SK-N-SH treated with all-trans-retinoic acid at 6 μM for 48 hours (cell line): ENCODE measurements around the gene GALNT6.
"Not testable (repeated sequence)": the region's sequence is repeated elsewhere in the genome, so short reads cannot be mapped to it uniquely, and the experiment has no call there.

Source experiments
- ATAC-seq: fragments of 200-7000 bp; cut with Tn5 transposase; 3 replicates; pipeline ENCODE4 v1.9.1; 2020; ENCODE audit warnings: mild to moderate bottlenecking, moderate library complexity
- ARNTL ChIP-seq: fragments of 450-650 bp; formaldehyde crosslinking; IDR thresholded peaks from 2 replicates; pipeline ENCODE4 v1.5.0; 2020; ENCODE audit warnings: low read depth, mild to moderate bottlenecking, moderate library complexity, borderline replicate concordance
- BACH2 ChIP-seq: fragments of 250-450 bp; sonication (Bioruptor Pico); IDR thresholded peaks from 2 replicates; pipeline ENCODE4 v1.9.0; 2021; ENCODE audit warnings: mild to moderate bottlenecking, borderline replicate concordance
- CSDC2 ChIP-seq: fragments of 250-450 bp; sonication (Bioruptor Pico); IDR thresholded peaks from 2 replicates; pipeline ENCODE4 v1.5.0; 2020; ENCODE audit warnings: mild to moderate bottlenecking, moderate library complexity
- ESRRG ChIP-seq: fragments of 250-450 bp; sonication (Bioruptor Pico); IDR thresholded peaks from 2 replicates; pipeline ENCODE4 v1.6.1; 2021; ENCODE audit warnings: mild to moderate bottlenecking
- ISL1 ChIP-seq: fragments of 250-450 bp; sonication (Bioruptor Pico); IDR thresholded peaks from 2 replicates; pipeline ENCODE4 v2.1.2; 2022; ENCODE audit warnings: mild to moderate bottlenecking, moderate library complexity
- OSR1 ChIP-seq: fragments of 250-450 bp; sonication (Bioruptor Pico); IDR thresholded peaks from 2 replicates; pipeline ENCODE4 v1.8.0; 2022; ENCODE audit warnings: moderate library complexity, mild to moderate bottlenecking, inconsistent platforms
- PPARA ChIP-seq: fragments of 250-450 bp; sonication (Bioruptor Pico); IDR thresholded peaks from 2 replicates; pipeline ENCODE4 v1.5.0; 2020; ENCODE audit warnings: mild to moderate bottlenecking, borderline replicate concordance
- RARB ChIP-seq: fragments of 250-450 bp; sonication (Bioruptor Pico); IDR thresholded peaks from 2 replicates; pipeline ENCODE4 v1.8.0; 2021; ENCODE audit warnings: mild to moderate bottlenecking, moderate library complexity
- SNAI2 ChIP-seq: fragments of 250-450 bp; sonication (Bioruptor Pico); IDR thresholded peaks from 2 replicates; pipeline ENCODE4 v1.5.0; 2020; ENCODE audit warnings: mild to moderate bottlenecking, moderate library complexity
- TCF4 ChIP-seq: fragments of 250-450 bp; sonication (Bioruptor Pico); IDR thresholded peaks from 2 replicates; pipeline ENCODE4 v1.8.0; 2021; ENCODE audit warnings: mild to moderate bottlenecking, moderate library complexity, borderline replicate concordance
- TOX ChIP-seq: fragments of 250-450 bp; sonication (Bioruptor Pico); IDR thresholded peaks from 2 replicates; pipeline ENCODE4 v1.8.0; 2021; ENCODE audit warnings: mild to moderate bottlenecking, moderate library complexity, borderline replicate concordance
- ZC3H10 ChIP-seq: fragments of 250-450 bp; sonication (Bioruptor Pico); IDR thresholded peaks from 2 replicates; pipeline ENCODE4 v1.5.1; 2021; ENCODE audit warnings: mild to moderate bottlenecking, moderate library complexity
- ZFP3 ChIP-seq: fragments of 250-450 bp; sonication (Bioruptor Pico); IDR thresholded peaks from 2 replicates; pipeline ENCODE4 v1.5.0; 2020; ENCODE audit warnings: mild to moderate bottlenecking, moderate library complexity
- ZFP30 ChIP-seq: fragments of 450-650 bp; formaldehyde crosslinking; IDR thresholded peaks from 2 replicates; pipeline ENCODE4 v1.5.0; 2022; ENCODE audit warnings: mild to moderate bottlenecking, moderate library complexity
- ZNF565 ChIP-seq: fragments of 450-650 bp; formaldehyde crosslinking; conservative IDR thresholded peaks from 2 replicates; pipeline ENCODE4 v1.5.0; 2020; ENCODE audit warnings: low read depth, mild to moderate bottlenecking, moderate library complexity
- ZNF70 ChIP-seq: fragments of 450-650 bp; formaldehyde crosslinking; IDR thresholded peaks from 2 replicates; pipeline ENCODE4 v1.5.0; 2020; ENCODE audit warnings: mild to moderate bottlenecking, moderate library complexity
- ZNF8 ChIP-seq: fragments of 450-650 bp; formaldehyde crosslinking; IDR thresholded peaks from 2 replicates; pipeline ENCODE4 v1.5.0; 2020; ENCODE audit warnings: mild to moderate bottlenecking, moderate library complexity
- TF ChIP-seq, protein P1 (sequence below): fragments of 250-450 bp; sonication (Bioruptor Pico); IDR thresholded peaks from 2 replicates; pipeline ENCODE4 v1.5.1; 2021; ENCODE audit warnings: mild to moderate bottlenecking, moderate library complexity
- TF ChIP-seq, protein P2 (sequence below): fragments of 250-450 bp; sonication (Bioruptor Pico); IDR thresholded peaks from 2 replicates; pipeline ENCODE4 v1.8.0; 2020; ENCODE audit warnings: mild to moderate bottlenecking, moderate library complexity, borderline replicate concordance
- TF ChIP-seq, protein P3 (sequence below): fragments of 250-450 bp; sonication (Bioruptor Pico); IDR thresholded peaks from 2 replicates; pipeline ENCODE4 v1.5.1; 2020; ENCODE audit warnings: low read depth, mild to moderate bottlenecking, moderate library complexity
- TF ChIP-seq, protein P4 (sequence below): fragments of 250-450 bp; sonication (Bioruptor Pico); IDR thresholded peaks from 2 replicates; pipeline ENCODE4 v1.8.0; 2021; ENCODE audit warnings: low read depth, mild to moderate bottlenecking, moderate library complexity, borderline replicate concordance

GALNT6 gene

DNA sequence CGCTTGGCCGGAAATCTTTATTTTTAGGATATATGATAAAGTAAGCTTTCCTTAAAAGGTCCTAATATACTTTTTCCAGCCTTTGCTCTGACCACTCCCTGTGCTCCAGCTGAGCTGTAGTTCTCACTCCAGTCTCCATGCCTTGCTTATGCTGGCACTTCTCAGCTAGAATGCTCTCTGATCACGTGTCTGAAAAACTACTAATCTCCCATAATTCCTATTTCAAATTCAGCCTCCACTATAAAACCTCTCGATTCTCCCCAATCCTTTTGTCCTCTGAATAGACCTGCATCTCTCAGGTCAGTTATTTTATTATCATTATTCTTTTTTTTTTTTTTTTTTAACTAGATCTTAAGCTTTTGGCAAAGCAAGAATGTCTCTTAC is 70.9 kb downstream of the GALNT6 start:
- TF ChIP-seq, protein P1, sequence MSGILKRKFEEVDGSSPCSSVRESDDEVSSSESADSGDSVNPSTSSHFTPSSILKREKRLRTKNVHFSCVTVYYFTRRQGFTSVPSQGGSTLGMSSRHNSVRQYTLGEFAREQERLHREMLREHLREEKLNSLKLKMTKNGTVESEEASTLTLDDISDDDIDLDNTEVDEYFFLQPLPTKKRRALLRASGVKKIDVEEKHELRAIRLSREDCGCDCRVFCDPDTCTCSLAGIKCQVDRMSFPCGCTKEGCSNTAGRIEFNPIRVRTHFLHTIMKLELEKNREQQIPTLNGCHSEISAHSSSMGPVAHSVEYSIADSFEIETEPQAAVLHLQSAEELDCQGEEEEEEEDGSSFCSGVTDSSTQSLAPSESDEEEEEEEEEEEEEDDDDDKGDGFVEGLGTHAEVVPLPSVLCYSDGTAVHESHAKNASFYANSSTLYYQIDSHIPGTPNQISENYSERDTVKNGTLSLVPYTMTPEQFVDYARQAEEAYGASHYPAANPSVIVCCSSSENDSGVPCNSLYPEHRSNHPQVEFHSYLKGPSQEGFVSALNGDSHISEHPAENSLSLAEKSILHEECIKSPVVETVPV (CRISPR knock-in tag): no peak
- TF ChIP-seq ZFP30: no peak
- ATAC-seq: no peak

DNA sequence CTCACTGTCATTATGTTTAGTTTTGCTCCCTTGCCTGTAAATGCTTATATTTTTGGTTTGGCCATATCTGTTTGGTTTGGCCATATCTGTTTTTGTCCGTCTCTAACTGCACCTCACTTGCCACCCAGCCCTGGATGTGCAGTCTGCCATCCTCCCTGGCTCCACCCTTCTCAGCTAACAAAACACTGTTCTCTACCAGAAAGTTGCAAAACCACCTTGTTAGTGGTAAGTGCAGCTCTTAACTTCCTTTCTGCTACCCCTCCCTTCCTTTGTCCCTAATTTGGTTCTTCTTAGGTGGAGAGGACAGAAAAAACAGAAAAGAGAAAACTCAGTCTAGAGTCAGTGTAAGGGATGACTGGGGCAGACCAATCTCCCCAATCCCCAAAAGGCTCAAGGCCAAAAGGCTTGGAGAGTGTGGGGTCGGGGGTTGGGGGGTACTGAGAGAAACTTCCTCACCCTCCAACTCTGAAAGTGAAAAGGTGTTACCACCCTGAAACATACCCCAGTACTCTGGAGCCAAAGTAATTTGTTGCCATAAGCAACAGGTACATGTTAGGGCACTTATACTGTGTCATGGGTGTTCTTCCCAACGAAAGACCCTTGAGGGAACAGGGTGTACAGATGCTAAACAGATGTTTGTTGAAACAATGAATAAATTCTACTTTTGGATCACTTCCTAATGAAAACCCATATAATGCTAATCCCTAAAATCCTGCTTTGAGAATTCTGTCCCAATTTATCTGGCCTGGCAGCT is 72.2 kb downstream of the GALNT6 start:
- no peak for ATAC-seq
- TF ChIP-seq ZNF70 (no peak), ZC3H10 (no peak), SNAI2 (CRISPR knock-in tag) (no peak), ARNTL (CRISPR knock-in tag) (no peak)
- TF ChIP-seq, protein P1 (CRISPR knock-in tag): no peak

DNA sequence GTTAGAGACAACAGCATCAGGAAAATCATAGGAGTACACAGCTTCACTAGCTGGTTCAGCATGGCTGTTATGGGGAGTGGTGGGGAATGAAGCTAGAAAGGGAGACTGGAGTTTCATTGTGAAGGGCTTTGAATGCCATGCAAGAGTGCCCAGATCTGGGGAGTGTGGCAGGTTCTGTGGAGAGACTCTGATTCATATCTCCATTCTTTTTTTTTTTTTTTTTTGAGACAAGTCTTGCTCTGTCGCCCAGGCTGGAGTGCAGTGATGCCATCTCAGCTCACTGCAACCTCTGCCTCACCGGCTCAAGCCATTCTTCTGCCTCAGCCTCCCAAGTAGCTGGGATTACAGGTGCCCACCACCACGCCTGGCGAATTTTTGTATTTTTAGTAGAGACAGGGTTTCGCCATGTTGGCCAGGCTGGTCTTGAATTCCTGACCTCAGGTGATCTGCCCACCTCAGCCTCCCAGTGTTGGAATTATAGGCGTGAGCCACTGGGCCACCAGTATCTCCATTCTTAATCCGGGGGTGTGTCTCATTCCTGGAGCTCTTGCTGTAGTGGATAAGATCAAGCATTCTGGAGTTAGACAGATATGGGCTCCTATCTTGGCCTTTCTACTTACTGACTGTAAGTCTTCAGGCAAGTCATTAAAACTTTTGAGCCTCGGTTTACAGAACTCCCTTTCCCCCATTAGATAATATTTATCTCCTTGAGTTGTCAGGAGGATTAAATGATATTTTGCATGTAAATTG is 73.0 kb downstream of the GALNT6 start:
- not testable (repeated sequence) for ATAC-seq

DNA sequence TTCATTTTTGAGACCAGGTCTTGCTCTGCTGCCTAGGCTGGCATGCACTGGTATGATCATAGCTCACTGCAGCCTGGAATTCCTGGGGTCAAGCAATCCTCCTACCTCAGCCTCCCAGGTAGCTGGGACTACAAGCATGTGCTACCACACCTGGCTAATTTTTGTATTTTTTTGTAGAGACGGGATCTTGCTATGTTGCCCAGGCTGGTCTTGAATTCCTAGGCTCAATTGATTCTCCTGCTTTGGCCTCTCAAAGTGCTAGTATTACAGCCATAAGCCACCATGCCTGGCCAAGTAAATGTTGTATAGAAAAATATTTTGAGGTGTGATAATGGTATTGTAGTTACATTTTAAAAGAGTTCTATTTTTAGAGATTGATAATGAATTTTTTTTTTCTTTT is 79.8 kb downstream of the GALNT6 start:
- ATAC-seq: no peak
- TF ChIP-seq ISL1 (CRISPR knock-in tag): no peak
- TF ChIP-seq SNAI2 (CRISPR knock-in tag): no peak
- TF ChIP-seq CSDC2: no peak
- no peak for TF ChIP-seq ZNF8 (CRISPR knock-in tag)
- TF ChIP-seq, all 23 proteins: peak for 0

DNA sequence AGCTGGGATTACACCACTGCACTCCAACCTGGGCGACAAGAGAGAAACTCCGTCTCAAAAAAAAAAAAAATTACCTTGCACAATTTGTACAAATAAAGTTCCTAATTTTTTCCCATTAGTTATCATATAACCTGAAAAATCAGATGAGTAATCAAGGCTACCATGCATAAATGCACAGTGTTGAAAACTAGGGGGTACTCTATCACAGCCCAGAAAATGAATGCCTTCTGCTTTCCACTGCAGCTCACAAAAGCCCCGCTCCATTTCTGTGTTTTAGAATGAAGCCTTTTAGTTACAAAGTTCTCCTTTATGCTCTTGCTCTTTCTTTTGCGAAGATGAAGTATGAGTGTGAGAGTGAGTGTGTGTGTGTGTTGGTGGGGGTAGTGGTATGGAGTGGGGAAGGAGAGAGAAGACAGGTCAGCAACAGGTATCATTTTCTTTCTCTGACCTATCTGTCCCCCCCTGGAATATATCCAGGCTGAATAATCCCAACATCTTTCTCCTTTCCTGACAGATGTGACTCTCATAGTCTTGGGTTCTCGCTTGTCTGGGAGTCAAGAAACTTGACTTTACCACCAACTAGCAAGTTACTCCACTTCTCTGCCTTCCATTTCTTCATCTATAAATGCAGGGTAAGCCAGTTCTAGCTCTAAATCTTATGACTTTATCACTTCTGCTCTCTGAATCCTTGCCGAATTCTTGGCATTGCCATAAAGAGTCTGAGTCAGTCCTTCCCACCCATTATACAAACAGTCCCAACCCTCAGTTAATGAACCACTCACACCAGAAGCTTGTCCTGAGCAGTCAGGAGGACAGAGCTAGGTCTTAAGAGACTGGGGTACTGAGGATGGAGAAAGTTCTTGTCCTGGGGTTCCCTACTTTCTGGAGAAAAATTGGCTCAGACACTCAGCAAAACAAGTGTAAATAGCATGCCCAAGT is 83.3 kb downstream of the GALNT6 start:
- no peak for TF ChIP-seq ZNF8 (CRISPR knock-in tag)
- TF ChIP-seq ESRRG (CRISPR knock-in tag): no peak
- TF ChIP-seq, protein P2, sequence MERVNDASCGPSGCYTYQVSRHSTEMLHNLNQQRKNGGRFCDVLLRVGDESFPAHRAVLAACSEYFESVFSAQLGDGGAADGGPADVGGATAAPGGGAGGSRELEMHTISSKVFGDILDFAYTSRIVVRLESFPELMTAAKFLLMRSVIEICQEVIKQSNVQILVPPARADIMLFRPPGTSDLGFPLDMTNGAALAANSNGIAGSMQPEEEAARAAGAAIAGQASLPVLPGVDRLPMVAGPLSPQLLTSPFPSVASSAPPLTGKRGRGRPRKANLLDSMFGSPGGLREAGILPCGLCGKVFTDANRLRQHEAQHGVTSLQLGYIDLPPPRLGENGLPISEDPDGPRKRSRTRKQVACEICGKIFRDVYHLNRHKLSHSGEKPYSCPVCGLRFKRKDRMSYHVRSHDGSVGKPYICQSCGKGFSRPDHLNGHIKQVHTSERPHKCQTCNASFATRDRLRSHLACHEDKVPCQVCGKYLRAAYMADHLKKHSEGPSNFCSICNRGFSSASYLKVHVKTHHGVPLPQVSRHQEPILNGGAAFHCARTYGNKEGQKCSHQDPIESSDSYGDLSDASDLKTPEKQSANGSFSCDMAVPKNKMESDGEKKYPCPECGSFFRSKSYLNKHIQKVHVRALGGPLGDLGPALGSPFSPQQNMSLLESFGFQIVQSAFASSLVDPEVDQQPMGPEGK (CRISPR knock-in tag): no peak
- TF ChIP-seq ISL1 (CRISPR knock-in tag): no peak
- TF ChIP-seq, protein P3, sequence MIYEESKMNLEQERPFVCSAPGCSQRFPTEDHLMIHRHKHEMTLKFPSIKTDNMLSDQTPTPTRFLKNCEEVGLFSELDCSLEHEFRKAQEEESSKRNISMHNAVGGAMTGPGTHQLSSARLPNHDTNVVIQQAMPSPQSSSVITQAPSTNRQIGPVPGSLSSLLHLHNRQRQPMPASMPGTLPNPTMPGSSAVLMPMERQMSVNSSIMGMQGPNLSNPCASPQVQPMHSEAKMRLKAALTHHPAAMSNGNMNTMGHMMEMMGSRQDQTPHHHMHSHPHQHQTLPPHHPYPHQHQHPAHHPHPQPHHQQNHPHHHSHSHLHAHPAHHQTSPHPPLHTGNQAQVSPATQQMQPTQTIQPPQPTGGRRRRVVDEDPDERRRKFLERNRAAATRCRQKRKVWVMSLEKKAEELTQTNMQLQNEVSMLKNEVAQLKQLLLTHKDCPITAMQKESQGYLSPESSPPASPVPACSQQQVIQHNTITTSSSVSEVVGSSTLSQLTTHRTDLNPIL (CRISPR knock-in tag): no peak
- no peak for TF ChIP-seq ZFP3 (CRISPR knock-in tag)
- no peak for TF ChIP-seq CSDC2
- no peak for TF ChIP-seq ZFP30
- TF ChIP-seq ZC3H10: no peak
- TF ChIP-seq, protein P4, sequence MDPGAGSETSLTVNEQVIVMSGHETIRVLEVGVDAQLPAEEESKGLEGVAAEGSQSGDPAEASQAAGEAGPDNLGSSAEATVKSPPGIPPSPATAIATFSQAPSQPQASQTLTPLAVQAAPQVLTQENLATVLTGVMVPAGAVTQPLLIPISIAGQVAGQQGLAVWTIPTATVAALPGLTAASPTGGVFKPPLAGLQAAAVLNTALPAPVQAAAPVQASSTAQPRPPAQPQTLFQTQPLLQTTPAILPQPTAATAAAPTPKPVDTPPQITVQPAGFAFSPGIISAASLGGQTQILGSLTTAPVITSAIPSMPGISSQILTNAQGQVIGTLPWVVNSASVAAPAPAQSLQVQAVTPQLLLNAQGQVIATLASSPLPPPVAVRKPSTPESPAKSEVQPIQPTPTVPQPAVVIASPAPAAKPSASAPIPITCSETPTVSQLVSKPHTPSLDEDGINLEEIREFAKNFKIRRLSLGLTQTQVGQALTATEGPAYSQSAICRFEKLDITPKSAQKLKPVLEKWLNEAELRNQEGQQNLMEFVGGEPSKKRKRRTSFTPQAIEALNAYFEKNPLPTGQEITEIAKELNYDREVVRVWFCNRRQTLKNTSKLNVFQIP (CRISPR knock-in tag): no peak
- no peak for TF ChIP-seq RARB (CRISPR knock-in tag)
- TF ChIP-seq ZNF70: no peak
- TF ChIP-seq BACH2: no peak
- TF ChIP-seq PPARA: no peak
- no peak for TF ChIP-seq OSR1 (CRISPR knock-in tag)
- TF ChIP-seq, protein P1 (CRISPR knock-in tag): no peak
- TF ChIP-seq ZNF565 (CRISPR knock-in tag): no peak
- TF ChIP-seq TCF4 (CRISPR knock-in tag): no peak
- TF ChIP-seq TOX (CRISPR knock-in tag): no peak
- peak; percentile 94 for ATAC-seq
